HFF-Myc (cell line): ENCODE data around the gene CAMTA1.

Source experiments
- DNase-seq: peaks from one replicate; pipeline ENCODE4 v3.0.0-alpha.2; 2011; ENCODE audit warnings: low read depth; ENCODE audit errors: extremely low read depth
- H3K4me3 ChIP-seq: replicated peaks from 2 replicates; pipeline ENCODE4 v1.5.1; 2011; ENCODE audit warnings: low read depth, mild to moderate bottlenecking, control low read depth, low read length
- TF ChIP-seq, protein P1 (sequence below): IDR thresholded peaks from 2 replicates; pipeline ENCODE4 v1.5.1; 2012; ENCODE audit warnings: mild to moderate bottlenecking, low read depth, low read length, control low read depth; ENCODE audit errors: missing control alignments

The CAMTA1 gene

GRCh38 chr1:7550261-7550865 lies 765.1 kb downstream of the CAMTA1 start:
- TF ChIP-seq, protein P1, sequence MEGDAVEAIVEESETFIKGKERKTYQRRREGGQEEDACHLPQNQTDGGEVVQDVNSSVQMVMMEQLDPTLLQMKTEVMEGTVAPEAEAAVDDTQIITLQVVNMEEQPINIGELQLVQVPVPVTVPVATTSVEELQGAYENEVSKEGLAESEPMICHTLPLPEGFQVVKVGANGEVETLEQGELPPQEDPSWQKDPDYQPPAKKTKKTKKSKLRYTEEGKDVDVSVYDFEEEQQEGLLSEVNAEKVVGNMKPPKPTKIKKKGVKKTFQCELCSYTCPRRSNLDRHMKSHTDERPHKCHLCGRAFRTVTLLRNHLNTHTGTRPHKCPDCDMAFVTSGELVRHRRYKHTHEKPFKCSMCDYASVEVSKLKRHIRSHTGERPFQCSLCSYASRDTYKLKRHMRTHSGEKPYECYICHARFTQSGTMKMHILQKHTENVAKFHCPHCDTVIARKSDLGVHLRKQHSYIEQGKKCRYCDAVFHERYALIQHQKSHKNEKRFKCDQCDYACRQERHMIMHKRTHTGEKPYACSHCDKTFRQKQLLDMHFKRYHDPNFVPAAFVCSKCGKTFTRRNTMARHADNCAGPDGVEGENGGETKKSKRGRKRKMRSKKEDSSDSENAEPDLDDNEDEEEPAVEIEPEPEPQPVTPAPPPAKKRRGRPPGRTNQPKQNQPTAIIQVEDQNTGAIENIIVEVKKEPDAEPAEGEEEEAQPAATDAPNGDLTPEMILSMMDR: no peak
- no peak for DNase-seq
- no peak overlapping the region for H3K4me3 ChIP-seq

DNA sequence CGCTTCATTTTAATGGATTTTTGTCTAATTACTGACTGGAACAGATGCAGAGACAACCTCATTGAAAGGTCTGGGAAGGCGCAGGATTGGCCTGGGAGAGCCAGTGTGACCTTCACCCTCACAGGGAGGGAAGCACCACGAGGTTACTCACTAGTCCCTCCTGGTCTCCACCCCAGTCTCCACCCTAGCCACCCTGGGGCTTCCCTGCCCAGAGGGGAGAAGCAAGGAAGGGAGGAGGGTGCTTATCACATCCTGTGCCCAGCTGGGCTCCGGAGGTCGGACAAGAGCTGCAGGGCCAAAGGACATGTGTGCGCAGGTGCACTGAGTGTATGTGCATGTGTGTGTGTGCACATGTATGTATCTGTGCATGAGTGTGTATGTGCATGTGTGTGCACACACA lies 765.7 kb downstream of the CAMTA1 start:
- no peak overlapping the region for H3K4me3 ChIP-seq
- DNase-seq: no peak
- TF ChIP-seq, protein P1: no peak

DNA sequence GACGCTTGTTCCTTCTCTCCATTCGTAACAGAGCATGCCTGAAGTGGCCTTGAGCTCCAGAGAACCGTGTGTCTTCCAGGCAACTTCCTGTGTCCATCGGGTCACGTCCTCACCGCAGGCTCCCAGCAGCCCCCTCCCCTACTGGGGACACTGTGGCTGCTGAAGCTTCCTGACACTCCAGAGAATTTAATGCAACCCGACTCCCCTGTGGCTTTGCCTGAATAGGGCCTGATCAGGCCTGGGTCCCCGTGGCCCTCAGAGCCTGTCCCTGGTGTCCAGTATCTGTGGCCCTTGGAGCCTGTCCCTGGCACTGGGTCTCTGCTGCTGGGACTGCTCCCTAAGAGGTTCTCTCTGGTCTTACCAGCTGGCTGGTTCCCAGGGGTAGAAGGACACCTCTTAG lies 766.2 kb downstream of the CAMTA1 start:
- DNase-seq: no peak
- H3K4me3 ChIP-seq: no peak overlapping the region
- TF ChIP-seq, protein P1: no peak

DNA sequence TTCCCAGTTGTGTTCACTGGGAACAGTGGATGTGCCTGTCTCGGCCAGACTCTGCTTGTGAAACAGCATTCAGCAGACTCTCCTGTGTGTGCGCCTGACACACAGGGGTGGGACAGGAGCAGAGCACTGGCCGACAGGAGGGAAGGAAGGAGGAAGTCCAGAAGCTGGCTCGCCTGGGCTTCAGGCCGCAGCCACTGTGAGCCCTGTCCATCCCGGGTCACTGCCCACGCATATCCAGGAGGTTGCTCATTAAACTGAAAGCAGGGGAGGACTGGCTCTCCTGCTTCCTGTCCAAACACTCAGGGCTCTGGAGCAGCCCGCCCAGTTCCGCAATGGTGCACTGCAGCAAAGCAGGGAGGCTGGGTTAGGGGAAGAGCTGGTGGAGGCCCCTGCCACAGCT lies 767.1 kb downstream of the CAMTA1 start:
- no peak overlapping the region for H3K4me3 ChIP-seq
- DNase-seq: no peak
- TF ChIP-seq, protein P1: no peak

- no peak for DNase-seq
- TF ChIP-seq, protein P1: no peak
- H3K4me3 ChIP-seq: no peak overlapping the region
Observed at GRCh38 chr1:7553042-7553690, 767.9 kb downstream of the CAMTA1 start.

DNA sequence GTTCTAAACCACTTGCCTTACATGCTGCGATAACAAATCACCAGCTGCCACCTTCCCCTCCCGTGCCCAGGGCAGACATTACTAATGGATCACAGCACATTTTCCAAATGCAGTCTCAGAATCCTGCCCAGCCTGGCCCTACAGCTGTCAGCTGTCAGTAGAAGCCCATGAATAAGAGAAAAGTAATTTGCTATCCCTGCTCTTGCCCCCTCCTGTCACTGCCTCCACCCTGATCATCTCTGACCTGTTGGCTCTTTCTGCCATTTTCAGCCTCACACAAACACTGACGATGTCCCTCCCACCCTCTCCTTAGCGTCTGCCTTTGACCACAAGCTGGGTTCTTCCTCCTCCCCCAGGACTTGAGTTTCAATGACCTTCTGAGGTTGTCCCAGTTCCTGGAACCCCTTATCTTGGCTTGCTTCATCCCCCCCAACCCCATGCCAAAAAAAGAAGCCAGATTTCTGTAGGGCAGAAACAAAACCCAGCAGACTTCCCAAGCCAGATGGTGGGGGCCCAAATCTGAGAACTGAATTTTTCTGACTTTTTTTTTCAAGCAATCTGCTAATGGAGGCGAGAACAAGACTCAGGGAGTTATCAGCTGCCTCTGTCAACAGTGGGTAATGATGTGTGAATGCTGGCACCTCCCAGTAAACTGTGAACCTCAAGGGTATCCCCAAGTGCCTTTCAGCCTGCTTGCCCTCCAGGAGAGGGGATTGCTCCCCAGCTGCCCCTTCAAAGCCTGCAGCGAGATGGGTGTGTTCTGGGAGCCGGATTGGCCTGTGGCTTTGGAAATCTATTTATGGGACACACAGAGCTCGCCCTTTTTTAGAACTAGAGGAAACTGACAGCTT lies 769.4 kb downstream of the CAMTA1 start:
- H3K4me3 ChIP-seq: no peak overlapping the region
- DNase-seq: no peak
- TF ChIP-seq, protein P1: no peak
